Muscle layer of colon (tissue), 2 donors: ENCODE data around the gene SPPL2B.

Source experiments
- H3K27ac ChIP-seq: one replicate; pipeline ENCODE4 v1.7.0; 2013; ENCODE audit warnings: low read depth, mild to moderate bottlenecking, low read length, moderate library complexity
- H3K27me3 ChIP-seq, 2 donors: one replicate each; pipeline ENCODE4 v1.7.0; 2013; ENCODE audit warnings: low read length in 2 of 2, mild to moderate bottlenecking in 2 of 2; ENCODE audit not compliant: insufficient read depth in 2 of 2, control insufficient read depth in 1 of 2
- H3K36me3 ChIP-seq: one replicate; pipeline ENCODE4 v1.7.0; 2013; ENCODE audit warnings: mild to moderate bottlenecking, low read length; ENCODE audit not compliant: insufficient read depth
- H3K4me1 ChIP-seq: one replicate; pipeline ENCODE4 v1.7.0; 2013; ENCODE audit warnings: mild to moderate bottlenecking, low read length; ENCODE audit not compliant: insufficient read depth
- H3K4me3 ChIP-seq, 2 donors: one replicate each; pipeline ENCODE4 v1.7.0; 2013; ENCODE audit warnings: low read length in 2 of 2, low read depth in 1 of 2, mild to moderate bottlenecking in 1 of 2, moderate library complexity in 1 of 2
- H3K9ac ChIP-seq: one replicate; pipeline ENCODE4 v1.7.0; 2013; ENCODE audit warnings: low read length
- H3K9me3 ChIP-seq: one replicate; pipeline ENCODE4 v1.7.0; 2013; ENCODE audit warnings: mild to moderate bottlenecking, low read length
- donor health status: abdominal sarcoma.
- donor health status: Adenocarcinoma of cecum.

The SPPL2B gene

GRCh38 chr19:2362046-2362969, 33.8 kb downstream of the SPPL2B start:
- H3K36me3 ChIP-seq, result no peaks in the 10 kb centered on the region
- no peak overlapping the region for H3K27ac ChIP-seq
- H3K4me3 ChIP-seq, result no peak overlapping the region
- no peak overlapping the region for H3K9ac ChIP-seq
- no peaks in the 10 kb centered on the region for H3K4me1 ChIP-seq
- peaks cover 19 to 37% of the 10 kb centered on the region in 2 donors for H3K27me3 ChIP-seq
- no peaks in the 10 kb centered on the region for H3K9me3 ChIP-seq

GRCh38 chr19:2362970-2363300, 34.5 kb downstream of the SPPL2B start:
- Histone ChIP-seq H3K9me3 (no peaks in the 10 kb centered on the region), H3K27ac (no peak overlapping the region), H3K4me1 (no peaks in the 10 kb centered on the region), H3K27me3 (peaks cover 19 to 37% of the 10 kb centered on the region in 2 donors), H3K4me3 (no peak overlapping the region), H3K9ac (no peak overlapping the region), H3K36me3 (no peaks in the 10 kb centered on the region)

GRCh38 chr19:2363419-2363818, 34.9 kb downstream of the SPPL2B start:
- Histone ChIP-seq H3K36me3 (no peaks in the 10 kb centered on the region), H3K9ac (no peak overlapping the region), H3K27ac (no peak overlapping the region), H3K9me3 (no peaks in the 10 kb centered on the region), H3K4me3 (no peak overlapping the region), H3K27me3 (peaks cover 19 to 37% of the 10 kb centered on the region in 2 donors), H3K4me1 (no peaks in the 10 kb centered on the region)

GRCh38 chr19:2365201-2365970, 36.9 kb downstream of the SPPL2B start:
- Histone ChIP-seq H3K9ac (no peak overlapping the region), H3K4me3 (no peak overlapping the region), H3K27me3 (peaks cover 19 to 29% of the 10 kb centered on the region in 2 donors), H3K36me3 (no peaks in the 10 kb centered on the region), H3K27ac (no peak overlapping the region), H3K9me3 (no peaks in the 10 kb centered on the region), H3K4me1 (no peaks in the 10 kb centered on the region)

GRCh38 chr19:2371656-2372055, 43.2 kb downstream of the SPPL2B start:
- Histone ChIP-seq H3K4me1 (no peaks in the 10 kb centered on the region), H3K4me3 (no peak overlapping the region)

GRCh38 chr19:2372076-2372612, 43.7 kb downstream of the SPPL2B start:
- H3K4me1 ChIP-seq, result no peaks in the 10 kb centered on the region
- no peak overlapping the region for H3K4me3 ChIP-seq
- no peak overlapping the region for H3K27ac ChIP-seq
- H3K9me3 ChIP-seq, result no peaks in the 10 kb centered on the region
- H3K9ac ChIP-seq, result no peak overlapping the region
- H3K27me3 ChIP-seq, result no peaks in the 10 kb centered on the region
- H3K36me3 ChIP-seq, result no peaks in the 10 kb centered on the region

More at GRCh38 chr19:2371656-2372055, 43.2 kb downstream of the SPPL2B start:
- Histone ChIP-seq H3K27ac (no peak overlapping the region), H3K9ac (no peak overlapping the region), H3K36me3 (no peaks in the 10 kb centered on the region), H3K9me3 (no peaks in the 10 kb centered on the region), H3K27me3 (no peaks in the 10 kb centered on the region)

- no peak overlapping the region for H3K4me3 ChIP-seq
- H3K27me3 ChIP-seq, result no peaks in the 10 kb centered on the region
- H3K9me3 ChIP-seq, result no peaks in the 10 kb centered on the region
- H3K36me3 ChIP-seq, result no peaks in the 10 kb centered on the region
- H3K9ac ChIP-seq, result no peak overlapping the region
- no peaks in the 10 kb centered on the region for H3K4me1 ChIP-seq
- no peak overlapping the region for H3K27ac ChIP-seq
Observed at GRCh38 chr19:2374808-2375207, 46.3 kb downstream of the SPPL2B start.

- Histone ChIP-seq H3K4me1 (no peaks in the 10 kb centered on the region), H3K4me3 (no peak overlapping the region), H3K9me3 (peaks cover 1% of the 10 kb centered on the region), H3K27me3 (no peaks in the 10 kb centered on the region), H3K27ac (no peak overlapping the region), H3K9ac (no peak overlapping the region), H3K36me3 (no peaks in the 10 kb centered on the region)
Observed at GRCh38 chr19:2375353-2376121, 47.1 kb downstream of the SPPL2B start.

GRCh38 chr19:2376784-2377519, 48.5 kb downstream of the SPPL2B start:
- Histone ChIP-seq H3K9ac (no peak overlapping the region), H3K9me3 (peaks cover 6% of the 10 kb centered on the region), H3K27me3 (no peaks in the 10 kb centered on the region), H3K4me3 (no peak overlapping the region), H3K4me1 (no peaks in the 10 kb centered on the region), H3K27ac (no peak overlapping the region), H3K36me3 (no peaks in the 10 kb centered on the region)

GRCh38 chr19:2380567-2380966, 52.1 kb downstream of the SPPL2B start:
- peaks cover 0 to 5% of the 10 kb centered on the region in 2 donors for H3K27me3 ChIP-seq
- H3K36me3 ChIP-seq, result no peaks in the 10 kb centered on the region
- no peaks in the 10 kb centered on the region for H3K4me1 ChIP-seq
- no peak overlapping the region for H3K4me3 ChIP-seq
- peaks cover 6% of the 10 kb centered on the region for H3K9me3 ChIP-seq
- no peak overlapping the region for H3K27ac ChIP-seq
- no peak overlapping the region for H3K9ac ChIP-seq
